AG04450 (cell line): ENCODE data around the gene PICK1. TPM values are rescaled to one million over a fixed set of nuclear protein-coding genes. Genes with fewer than 3 reads are reported as not detected.

Experiments
- CTCF ChIA-PET: fragments of 300-600, 350-600 bp; formaldehyde crosslinking; extraction: SDS; loops from one replicate; lab custom pipeline; 2022; ENCODE audit warnings: antibody characterized with exemption, inconsistent platforms; lab: Charles Lee
- POLR2A ChIA-PET: fragments of 350-600 bp; formaldehyde crosslinking; extraction: SDS; loops from one replicate; lab custom pipeline; 2021; ENCODE audit warnings: antibody characterized with exemption, inconsistent platforms; lab: Yijun Ruan, JAX
- DNase-seq: peaks from one replicate; pipeline ENCODE4 v3.0.0-alpha.2; 2011; ENCODE audit warnings: low read depth, low spot score
- H3K27ac ChIP-seq: one replicate; pipeline ENCODE4 v1.5.1; 2012; ENCODE audit warnings: low read depth, low read length, control low read depth
- H3K27me3 ChIP-seq: one replicate; pipeline ENCODE4 v1.6.0; 2012; ENCODE audit warnings: low read length; ENCODE audit not compliant: control insufficient read depth, insufficient read depth
- H3K4me3 ChIP-seq: 2 replicates; pipeline ENCODE4 v1.5.1; 2011; ENCODE audit warnings: mild to moderate bottlenecking, low read depth, low read length, control low read depth
- H3K9me3 ChIP-seq: 2 replicates; pipeline ENCODE4 v1.5.1; 2012; ENCODE audit warnings: low read length; ENCODE audit not compliant: control insufficient read depth, insufficient read depth
- CTCF ChIP-seq: IDR thresholded peaks from 2 replicates; pipeline ENCODE4 v1.5.1; 2011; ENCODE audit warnings: low read depth, low read length, control low read depth, inconsistent platforms
- polyA plus RNA-seq: library from polyadenylated mRNA; depleted of rRNA; stranded (reverse); fragments of >200 nt; gene quantifications from 2 replicates; pipeline ENCODE4 v1.2.3, GENCODE V29; 2011

PICK1 gene
- polyA plus RNA-seq, 1 experiment, result 11.5 TPM

- no peak for TF ChIP-seq CTCF
- H3K4me3 ChIP-seq, result no peak overlapping the region
- H3K9me3 ChIP-seq, result no peaks in the 10 kb centered on the region
- no peak overlapping the region for H3K27ac ChIP-seq
- H3K27me3 ChIP-seq, result no peaks in the 10 kb centered on the region
- CTCF ChIA-PET, result interaction anchor here (0.6 kb wide), 1 partner anchor 225 kb away, joined by 3 read pairs; no protein-coding TSS in a partner anchor
- POLR2A ChIA-PET, result no interaction called here
- no peak for DNase-seq
Measured at GRCh38 chr22:38066381-38067027, 9.3 kb downstream of the PICK1 start.

GRCh38 chr22:38067028-38067415 lies 9.8 kb downstream of the PICK1 start:
- ChIA-PET POLR2A (no interaction called here), CTCF (interaction anchor here (0.6 kb wide), 1 partner anchor 225 kb away, joined by 3 read pairs; no protein-coding TSS in a partner anchor)
- H3K27ac ChIP-seq, result no peak overlapping the region
- no peak overlapping the region for H3K4me3 ChIP-seq
- H3K9me3 ChIP-seq, result no peaks in the 10 kb centered on the region
- no peak for DNase-seq
- TF ChIP-seq CTCF, result no peak
- no peaks in the 10 kb centered on the region for H3K27me3 ChIP-seq

- ChIA-PET CTCF (interaction anchor here (1.1 to 2.1 kb wide), 2 partner anchors 504 to 614 kb away, joined by 5 to 7 read pairs; partner anchors contain the start of gene TOMM22), POLR2A (no interaction called here)
- no peak for TF ChIP-seq CTCF
- Histone ChIP-seq H3K9me3 (no peaks in the 10 kb centered on the region), H3K27me3 (no peaks in the 10 kb centered on the region), H3K4me3 (no peak overlapping the region), H3K27ac (no peak overlapping the region)
- DNase-seq, result no peak
Measured at GRCh38 chr22:38067761-38068360, 10.7 kb downstream of the PICK1 start.

- no peak for TF ChIP-seq CTCF
- ChIA-PET CTCF (interaction anchor here (0.6 to 2.1 kb wide), 7 partner anchors 11 to 613 kb away, joined by 4 to 7 read pairs (median 5); partner anchors contain the start of genes PICK1 and TOMM22), POLR2A (interaction anchor here (0.5 kb wide), 1 partner anchor 408 kb away, joined by 4 read pairs; no protein-coding TSS in a partner anchor)
- Histone ChIP-seq H3K4me3 (no peak overlapping the region), H3K27ac (no peak overlapping the region), H3K27me3 (no peaks in the 10 kb centered on the region), H3K9me3 (no peaks in the 10 kb centered on the region)
- DNase-seq, result no peak
Measured at GRCh38 chr22:38068641-38069371, 11.6 kb downstream of the PICK1 start.
